ENCODE data around the gene CYP2A6. TPM values are rescaled to one million over a fixed set of nuclear protein-coding genes. Genes with fewer than 3 reads are reported as not detected.

The CYP2A6 gene
- total and polyA plus RNA-seq, 3 donors from 2014 or later = not detected

GRCh38 chr19:40801426-40802299, 48.6 kb downstream of the CYP2A6 start:
- H3K4me3 ChIP-seq = peak overlapping the region in 1 of 2 donors; percentile 89
- no peak for TF ChIP-seq CTCF (IDR thresholded peaks at IDR 0.05)
- no peak for TF ChIP-seq POLR2A (IDR thresholded peaks at IDR 0.05)
- 22 to 46% methylated on average over 13 of the region's 13 CpGs for WGBS, 2 donors
- peaks cover 54% of the 10 kb centered on the region for H3K4me1 ChIP-seq
- no peaks in the 10 kb centered on the region for H3K36me3 ChIP-seq (ENCODE audit: low read depth, missing control alignments)
- H3K27ac ChIP-seq = peak overlapping the region; percentile 95 to 96
- H3K9me3 ChIP-seq = no peaks in the 10 kb centered on the region
- no peaks in the 10 kb centered on the region for H3K27me3 ChIP-seq
- intact Hi-C loops (cut with DNase I; ENCODE audit: low total_unique reads) = no loop called here
- no peak for DNase-seq

- Histone ChIP-seq H3K4me1 (peaks cover 51% of the 10 kb centered on the region), H3K27ac (peak overlapping the region; percentile 95 to 96), H3K27me3 (no peaks in the 10 kb centered on the region), H3K4me3 (peak overlapping the region in 1 of 2 donors; percentile 89), H3K36me3 (ENCODE audit: low read depth, missing control alignments) (no peaks in the 10 kb centered on the region), H3K9me3 (no peaks in the 10 kb centered on the region)
- 40 to 45% methylated on average over 14 to 27 of the region's 27 CpGs for whole genome bisulfite sequencing, 2 donors
- no peak for TF ChIP-seq POLR2A (IDR thresholded peaks at IDR 0.05)
- no peak for TF ChIP-seq CTCF (IDR thresholded peaks at IDR 0.05)
- DNase-seq = no peak
- intact Hi-C loops (cut with DNase I; ENCODE audit: low total_unique reads) = no loop called here
Measured at GRCh38 chr19:40800997-40801377, 49.3 kb downstream of the CYP2A6 start.

GRCh38 chr19:40800339-40800996, 49.8 kb downstream of the CYP2A6 start:
- Histone ChIP-seq H3K36me3 (ENCODE audit: low read depth, missing control alignments) (no peaks in the 10 kb centered on the region), H3K9me3 (no peaks in the 10 kb centered on the region), H3K27ac (peak overlapping the region; percentile 95 to 96), H3K4me1 (peaks cover 49% of the 10 kb centered on the region), H3K27me3 (no peaks in the 10 kb centered on the region), H3K4me3 (peak overlapping the region; percentile 71 to 89)
- intact Hi-C loops (cut with DNase I; ENCODE audit: low total_unique reads) = no loop called here
- 32 to 38% methylated on average over 8 to 26 of the region's 27 CpGs for WGBS, 2 donors
- TF ChIP-seq POLR2A (IDR thresholded peaks at IDR 0.05) = no peak
- no peak for TF ChIP-seq CTCF (IDR thresholded peaks at IDR 0.05)
- peak; percentile 52 for DNase-seq

- Histone ChIP-seq H3K27ac (peak overlapping the region; percentile 95 to 96), H3K36me3 (ENCODE audit: low read depth, missing control alignments) (no peaks in the 10 kb centered on the region), H3K4me3 (peak overlapping the region; percentile 71 to 89), H3K4me1 (peaks cover 43% of the 10 kb centered on the region), H3K9me3 (no peaks in the 10 kb centered on the region), H3K27me3 (no peaks in the 10 kb centered on the region)
- TF ChIP-seq CTCF (IDR thresholded peaks at IDR 0.05) (no peak), POLR2A (IDR thresholded peaks at IDR 0.05) (no peak)
- WGBS, 2 donors = 1% methylated on average over 37 to 40 of the region's 40 CpGs
- DNase-seq = no peak
- intact Hi-C loops (cut with DNase I; ENCODE audit: low total_unique reads) = no loop called here
Measured at GRCh38 chr19:40799558-40800338, 50.5 kb downstream of the CYP2A6 start.

Measured in testis (tissue), 3 donors.